ENCODE data around the gene ZNF423.

The ZNF423 gene

GRCh38 chr16:49782405-49782804 lies 73.5 kb downstream of the ZNF423 start:
- DNase-seq (ENCODE audit: low read depth): no peak

- DNase-seq (ENCODE audit: low read depth): no peak
Measured at GRCh38 chr16:49781401-49781800, 74.5 kb downstream of the ZNF423 start.

GRCh38 chr16:49780433-49780832 lies 75.5 kb downstream of the ZNF423 start:
- no peak for DNase-seq (ENCODE audit: low read depth)

- no peak for DNase-seq (ENCODE audit: low read depth)
Measured at GRCh38 chr16:49779979-49780378, 75.9 kb downstream of the ZNF423 start.

GRCh38 chr16:49778202-49778930 lies 77.5 kb downstream of the ZNF423 start:
- no peak for DNase-seq (ENCODE audit: low read depth)

- DNase-seq (ENCODE audit: low read depth): no peak
Measured at GRCh38 chr16:49776734-49777133, 79.2 kb downstream of the ZNF423 start.

GRCh38 chr16:49776085-49776595 lies 79.8 kb downstream of the ZNF423 start:
- DNase-seq (ENCODE audit: low read depth): no peak

GRCh38 chr16:49775581-49775980 lies 80.3 kb downstream of the ZNF423 start:
- DNase-seq (ENCODE audit: low read depth): no peak

- DNase-seq (ENCODE audit: low read depth): no peak
Measured at GRCh38 chr16:49775018-49775417, 80.9 kb downstream of the ZNF423 start.

GRCh38 chr16:49773534-49774475 lies 82.1 kb downstream of the ZNF423 start:
- DNase-seq (ENCODE audit: low read depth): no peak

GRCh38 chr16:49767998-49768397 lies 87.9 kb downstream of the ZNF423 start:
- no peak for DNase-seq (ENCODE audit: low read depth)

GRCh38 chr16:49767414-49767813 lies 88.5 kb downstream of the ZNF423 start:
- DNase-seq (ENCODE audit: low read depth): no peak

GRCh38 chr16:49766225-49766624 lies 89.7 kb downstream of the ZNF423 start:
- DNase-seq (ENCODE audit: low read depth): no peak

GRCh38 chr16:49763826-49764225 lies 92.1 kb downstream of the ZNF423 start:
- DNase-seq (ENCODE audit: low read depth): no peak

- DNase-seq (ENCODE audit: low read depth): no peak
Measured at GRCh38 chr16:49760815-49761214, 95.1 kb downstream of the ZNF423 start.

GRCh38 chr16:49757559-49758069 lies 98.3 kb downstream of the ZNF423 start:
- DNase-seq (ENCODE audit: low read depth): no peak

- no peak for DNase-seq (ENCODE audit: low read depth)
Measured at GRCh38 chr16:49756775-49757558, 98.9 kb downstream of the ZNF423 start.

GRCh38 chr16:49755716-49756505 lies 100.0 kb downstream of the ZNF423 start:
- no peak for DNase-seq (ENCODE audit: low read depth)

GRCh38 chr16:49755313-49755620 lies 100.6 kb downstream of the ZNF423 start:
- DNase-seq (ENCODE audit: low read depth): no peak

- DNase-seq (ENCODE audit: low read depth): no peak
Measured at GRCh38 chr16:49754495-49755312, 101.2 kb downstream of the ZNF423 start.

Measured in stimulated activated CD8-positive, alpha-beta memory T cell treated with anti-CD3 and anti-CD28 coated beads, Interleukin-12 subunit alpha, Interleukin-12 subunit beta, amount 100 ng/mL, for 1 hour (primary cell).